Chondrocyte (in vitro differentiated cells): ENCODE results near the gene RAB3IP. TPM values are rescaled to one million over a fixed set of nuclear protein-coding genes. Genes with fewer than 3 reads are reported as not detected.

Experiments
- DNase-seq: peaks from one replicate; pipeline ENCODE4 v3.0.0; 2021; ENCODE audit warnings: mixed read lengths, low spot score
- H3K27ac Mint-ChIP-seq: one replicate; pipeline ENCODE4 v1.8.0; 2021; ENCODE audit warnings: mild to moderate bottlenecking, moderate library complexity, mixed read lengths; ENCODE audit not compliant: unreplicated experiment
- H3K27me3 Mint-ChIP-seq: 2 replicates; pipeline ENCODE4 v1.8.0; 2021; ENCODE audit warnings: low read depth, mixed read lengths
- H3K36me3 Mint-ChIP-seq: 2 replicates; pipeline ENCODE4 v1.8.0; 2021; ENCODE audit warnings: low read depth, mixed read lengths
- H3K4me1 Mint-ChIP-seq: 2 replicates; pipeline ENCODE4 v1.8.0; 2021; ENCODE audit warnings: low read depth, mild to moderate bottlenecking, mixed read lengths
- H3K4me3 Mint-ChIP-seq: one replicate; pipeline ENCODE4 v1.8.0; 2021; ENCODE audit warnings: mild to moderate bottlenecking, moderate library complexity, mixed read lengths; ENCODE audit not compliant: unreplicated experiment
- H3K9me3 Mint-ChIP-seq: 2 replicates; pipeline ENCODE4 v1.8.0; 2021; ENCODE audit warnings: low read depth, mixed read lengths
- CTCF ChIP-seq: fragments of 200-600 bp; sonication (generic); IDR thresholded peaks from 2 replicates; pipeline ENCODE4 v1.5.0; 2021; ENCODE audit warnings: antibody characterized with exemption, mild to moderate bottlenecking, moderate library complexity
- total RNA-seq: library from RNA; stranded (reverse); gene quantifications from 3 replicates; pipeline ENCODE4 v1.2.1, GENCODE V29; 2021

The RAB3IP gene
- total RNA-seq, 1 donor from 2014 or later: 13.9 TPM

- no peak for TF ChIP-seq CTCF
These were observed 95.9 kb downstream of the RAB3IP start for GRCh38 chr12:69834576-69834975.

GRCh38 chr12:69835081-69835480, 96.4 kb downstream of the RAB3IP start:
- H3K27ac Mint-ChIP-seq: peak overlapping the region; percentile 39
- no peaks in the 10 kb centered on the region for H3K9me3 Mint-ChIP-seq
- H3K4me3 Mint-ChIP-seq: no peak overlapping the region
- H3K4me1 Mint-ChIP-seq: peaks cover 26% of the 10 kb centered on the region
- TF ChIP-seq CTCF: no peak
- H3K36me3 Mint-ChIP-seq: no peaks in the 10 kb centered on the region
- DNase-seq: no peak
- no peaks in the 10 kb centered on the region for H3K27me3 Mint-ChIP-seq

More at GRCh38 chr12:69834576-69834975, 95.9 kb downstream of the RAB3IP start:
- Mint-ChIP-seq H3K4me1 (peaks cover 26% of the 10 kb centered on the region), H3K9me3 (no peaks in the 10 kb centered on the region), H3K36me3 (no peaks in the 10 kb centered on the region), H3K27ac (peak overlapping the region; percentile 30), H3K4me3 (no peak overlapping the region), H3K27me3 (no peaks in the 10 kb centered on the region)
- DNase-seq: no peak

- no peak overlapping the region for H3K27ac Mint-ChIP-seq
- no peaks in the 10 kb centered on the region for H3K36me3 Mint-ChIP-seq
- no peak for DNase-seq
- peaks cover 4% of the 10 kb centered on the region for H3K27me3 Mint-ChIP-seq
- TF ChIP-seq CTCF: no peak
- H3K4me1 Mint-ChIP-seq: peaks cover 30% of the 10 kb centered on the region
- no peaks in the 10 kb centered on the region for H3K9me3 Mint-ChIP-seq
- no peak overlapping the region for H3K4me3 Mint-ChIP-seq
These were observed 97.4 kb downstream of the RAB3IP start for GRCh38 chr12:69836015-69836414.

- no peak for TF ChIP-seq CTCF
- H3K4me1 Mint-ChIP-seq: peaks cover 20% of the 10 kb centered on the region
- no peak overlapping the region for H3K27ac Mint-ChIP-seq
These were observed 98.5 kb downstream of the RAB3IP start for GRCh38 chr12:69837191-69837590.

GRCh38 chr12:69837657-69838415, 99.2 kb downstream of the RAB3IP start:
- H3K9me3 Mint-ChIP-seq: no peaks in the 10 kb centered on the region
- H3K4me1 Mint-ChIP-seq: peaks cover 15% of the 10 kb centered on the region
- no peaks in the 10 kb centered on the region for H3K36me3 Mint-ChIP-seq
- H3K27ac Mint-ChIP-seq: no peak overlapping the region
- DNase-seq: no peak
- no peak overlapping the region for H3K4me3 Mint-ChIP-seq
- no peak for TF ChIP-seq CTCF
- H3K27me3 Mint-ChIP-seq: peaks cover 4% of the 10 kb centered on the region

More at GRCh38 chr12:69837191-69837590, 98.5 kb downstream of the RAB3IP start:
- peaks cover 4% of the 10 kb centered on the region for H3K27me3 Mint-ChIP-seq
- H3K36me3 Mint-ChIP-seq: no peaks in the 10 kb centered on the region
- no peaks in the 10 kb centered on the region for H3K9me3 Mint-ChIP-seq
- DNase-seq: no peak
- H3K4me3 Mint-ChIP-seq: no peak overlapping the region
